A673 (cell line): ENCODE results near the gene CLSTN1. TPM values are rescaled to one million over a fixed set of nuclear protein-coding genes. Genes with fewer than 3 reads are reported as not detected.

Source experiments
- BruUV-seq: library from RNA; stranded (reverse); fragments of 400-500 nt; replicated peaks from 2 replicates; lab custom pipeline; 2021; lab: Mats Ljungman, UMichigan
- CTCF ChIA-PET: fragments of 300-600 bp; sonication (Branson Sonifier 250); formaldehyde crosslinking; loops from one replicate; lab custom pipeline; 2022; ENCODE audit warnings: antibody characterized with exemption; lab: Charles Lee
- POLR2A ChIA-PET: fragments of 300-600 bp; sonication (Branson Sonifier 250); formaldehyde crosslinking; loops from one replicate; lab custom pipeline; 2022; ENCODE audit warnings: antibody characterized with exemption; ENCODE audit not compliant: low non-redundant PET; lab: Charles Lee
- DNase-seq: peaks from one replicate; pipeline ENCODE4 v3.0.0-alpha.2; 2015; ENCODE audit warnings: low spot score
- H3K27ac ChIP-seq: fragments of 200-600 bp; sonication (generic); 2 replicates; pipeline ENCODE4 v1.5.1; 2016; ENCODE audit warnings: mixed run types, low read depth, mild to moderate bottlenecking, mixed read lengths, antibody characterized with exemption, low read length; ENCODE audit not compliant: poor library complexity, severe bottlenecking
- H3K27me3 ChIP-seq: fragments of 200-600 bp; sonication (generic); replicated peaks from 2 replicates; pipeline ENCODE4 v1.6.1; 2017; ENCODE audit warnings: mixed run types, low read depth, mild to moderate bottlenecking, mixed read lengths, antibody characterized with exemption, low read length; ENCODE audit not compliant: insufficient read depth, poor library complexity
- H3K36me3 ChIP-seq: fragments of 200-600 bp; sonication (generic); 2 replicates; pipeline ENCODE4 v1.6.1; 2016; ENCODE audit warnings: mixed run types, mild to moderate bottlenecking, mixed read lengths, antibody characterized with exemption, low read length; ENCODE audit not compliant: insufficient read depth, poor library complexity, severe bottlenecking
- H3K4me1 ChIP-seq: fragments of 200-600 bp; sonication (generic); 2 replicates; pipeline ENCODE4 v1.6.1; 2017; ENCODE audit warnings: mixed run types, mild to moderate bottlenecking, mixed read lengths, antibody characterized with exemption, low read length; ENCODE audit not compliant: insufficient read depth, poor library complexity, severe bottlenecking
- H3K4me3 ChIP-seq: fragments of 200-600 bp; sonication (generic); 2 replicates; pipeline ENCODE4 v1.5.1; 2016; ENCODE audit warnings: low read depth, mixed run types, mild to moderate bottlenecking, mixed read lengths, low read length; ENCODE audit not compliant: poor library complexity, severe bottlenecking
- H3K9me3 ChIP-seq: fragments of 200-600 bp; sonication (generic); 2 replicates; pipeline ENCODE4 v1.6.1; 2016; ENCODE audit warnings: mixed run types, low read depth, mild to moderate bottlenecking, mixed read lengths, antibody characterized with exemption, low read length; ENCODE audit not compliant: poor library complexity, severe bottlenecking
- CTCF ChIP-seq: fragments of 300-800, 200-600 bp; sonication (generic); conservative IDR thresholded peaks from 2 replicates; pipeline ENCODE4 v1.5.1; 2017; ENCODE audit warnings: low read depth, mild to moderate bottlenecking, antibody characterized with exemption, low read length, moderate library complexity, mixed read lengths
- EZH2 ChIP-seq: fragments of 200-600 bp; sonication (generic); IDR thresholded peaks from 2 replicates; pipeline ENCODE4 v1.6.1; 2017; ENCODE audit warnings: borderline replicate concordance, low read depth, mild to moderate bottlenecking, mixed read lengths, antibody characterized with exemption, low read length; ENCODE audit not compliant: poor library complexity, severe bottlenecking
- intact Hi-C: fragments of 100-400 bp; cut with micrococcal nuclease; formaldehyde crosslinking; loops from one replicate; pipeline ENCODE4 v1.10.0; 2022; ENCODE audit not compliant: unreplicated experiment
- total RNA-seq: library from RNA; stranded (reverse); gene quantifications from 2 replicates; pipeline ENCODE4 v1.2.3, GENCODE V29; 2021

Gene CLSTN1
- total RNA-seq, 1 experiment from 2014 or later: 77.4 TPM

GRCh38 chr1:9733160-9733789 lies 90.5 kb downstream of the CLSTN1 start:
- H3K4me3 ChIP-seq: no peak overlapping the region
- H3K27ac ChIP-seq: no peak overlapping the region
- H3K9me3 ChIP-seq: no peaks in the 10 kb centered on the region
- no peaks in the 10 kb centered on the region for H3K27me3 ChIP-seq
- no peaks in the 10 kb centered on the region for H3K4me1 ChIP-seq
- no peak for DNase-seq
- BruUV-seq: no TSS peak
- TF ChIP-seq EZH2: no peak
- no peak for TF ChIP-seq CTCF
- ChIA-PET POLR2A (no interaction called here), CTCF (no interaction called here)
- H3K36me3 ChIP-seq: peaks cover 71% of the 10 kb centered on the region
- intact Hi-C loops: no loop called here

DNA sequence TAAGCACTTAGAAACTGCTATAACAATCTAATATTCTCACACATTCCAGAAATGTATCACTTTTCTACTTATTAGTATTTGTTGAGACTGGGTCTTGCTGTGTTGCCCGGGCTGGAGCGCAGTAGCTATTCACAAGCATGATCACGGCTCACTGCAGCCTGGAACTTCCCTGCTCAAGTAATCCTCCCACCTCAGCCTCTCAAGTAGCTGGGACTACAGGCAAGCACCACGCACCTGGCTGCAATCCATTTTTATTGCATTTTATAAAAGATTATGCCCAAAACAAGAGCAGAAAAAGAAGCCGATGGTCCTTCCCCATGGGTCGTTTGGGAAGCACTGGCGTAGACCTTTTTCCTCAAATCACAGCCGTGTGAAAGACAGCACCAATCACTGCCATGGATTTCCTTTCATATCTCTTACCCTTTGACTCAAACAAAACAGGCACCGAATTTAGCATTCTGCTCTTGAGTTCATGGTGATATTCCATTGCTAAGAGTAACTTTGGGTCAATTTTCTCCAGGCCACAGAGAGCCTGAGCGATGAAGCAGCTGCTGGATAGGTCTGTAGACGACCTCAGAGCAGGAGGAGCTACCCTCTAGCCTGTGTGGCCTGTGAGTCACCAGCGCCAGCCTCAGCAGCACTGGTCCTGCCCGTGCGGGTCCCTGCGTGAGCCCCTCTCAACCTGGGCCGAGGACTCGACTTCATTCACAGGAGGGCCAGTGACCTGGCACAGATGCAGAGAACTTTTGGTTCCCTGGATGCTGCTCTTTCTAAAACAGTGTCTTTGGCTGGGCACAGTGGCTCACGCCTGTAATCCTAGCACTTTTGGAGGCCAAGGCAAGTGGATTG lies 91.4 kb downstream of the CLSTN1 start:
- ChIA-PET POLR2A (no interaction called here), CTCF (no interaction called here)
- Histone ChIP-seq H3K4me3 (no peak overlapping the region), H3K27me3 (no peaks in the 10 kb centered on the region), H3K27ac (no peak overlapping the region), H3K4me1 (no peaks in the 10 kb centered on the region), H3K36me3 (peaks cover 68% of the 10 kb centered on the region), H3K9me3 (no peaks in the 10 kb centered on the region)
- TF ChIP-seq CTCF (no peak), EZH2 (no peak)
- BruUV-seq: no TSS peak
- intact Hi-C loops: no loop called here
- DNase-seq: no peak

- POLR2A ChIA-PET: no interaction called here
- Histone ChIP-seq H3K27me3 (no peaks in the 10 kb centered on the region), H3K36me3 (peaks cover 68% of the 10 kb centered on the region), H3K4me1 (no peaks in the 10 kb centered on the region), H3K9me3 (no peaks in the 10 kb centered on the region), H3K4me3 (no peak overlapping the region), H3K27ac (no peak overlapping the region)
- TF ChIP-seq CTCF (no peak), EZH2 (no peak)
- CTCF ChIA-PET: no interaction called here
- DNase-seq: no peak
- BruUV-seq: no TSS peak
- intact Hi-C loops: no loop called here
Observed at GRCh38 chr1:9731561-9731960, 92.2 kb downstream of the CLSTN1 start.
